HG03045 (cell line): ENCODE measurements around the gene TBPL1.

Experiments used
- ATAC-seq: cut with Tn5 transposase; IDR thresholded peaks from one replicate; pipeline ENCODE4 v1.9.1; 2021; ENCODE audit warnings: mild to moderate bottlenecking, moderate library complexity; ENCODE audit not compliant: unreplicated experiment

The TBPL1 gene

GRCh38 chr6:134039116-134039515, 86.1 kb downstream of the TBPL1 start:
- ATAC-seq = no peak
